Mesodermal cell (in vitro differentiated cells): ENCODE measurements around the gene ATP8B3.

ENCODE experiments used
- H3K27ac ChIP-seq: 2 replicates; pipeline ENCODE4 v1.7.0; 2013; ENCODE audit warnings: mild to moderate bottlenecking, low read depth, low read length, moderate library complexity; ENCODE audit not compliant: severe bottlenecking
- H3K36me3 ChIP-seq: 2 replicates; pipeline ENCODE4 v1.7.1; 2013; ENCODE audit warnings: mild to moderate bottlenecking, low read length, moderate library complexity; ENCODE audit not compliant: control insufficient read depth, insufficient read depth
- H3K4me1 ChIP-seq: one replicate; pipeline ENCODE4 v1.7.1; 2013; ENCODE audit warnings: mild to moderate bottlenecking, low read length; ENCODE audit not compliant: insufficient read depth, control insufficient read depth, poor library complexity, severe bottlenecking
- H3K4me3 ChIP-seq: 2 replicates; pipeline ENCODE4 v1.7.0; 2013; ENCODE audit warnings: low read length, control low read depth, mild to moderate bottlenecking; ENCODE audit not compliant: insufficient read depth, poor library complexity, severe bottlenecking; ENCODE audit errors: extremely low read depth
- H3K9me3 ChIP-seq: 2 replicates; pipeline ENCODE4 v1.7.1; 2013; ENCODE audit warnings: mild to moderate bottlenecking, low read length, moderate library complexity; ENCODE audit not compliant: control insufficient read depth
- WGBS, 2 experiments: methylation state at CpG; one replicate each; pipeline ENCODE4 v1.1.5; 2013; ENCODE audit warnings: missing lambda C conversion rate in 2 of 2; ENCODE audit not compliant: insufficient coverage in 2 of 2; 5-methylcytosine and 5-hydroxymethylcytosine counted together

ATP8B3 gene

DNA sequence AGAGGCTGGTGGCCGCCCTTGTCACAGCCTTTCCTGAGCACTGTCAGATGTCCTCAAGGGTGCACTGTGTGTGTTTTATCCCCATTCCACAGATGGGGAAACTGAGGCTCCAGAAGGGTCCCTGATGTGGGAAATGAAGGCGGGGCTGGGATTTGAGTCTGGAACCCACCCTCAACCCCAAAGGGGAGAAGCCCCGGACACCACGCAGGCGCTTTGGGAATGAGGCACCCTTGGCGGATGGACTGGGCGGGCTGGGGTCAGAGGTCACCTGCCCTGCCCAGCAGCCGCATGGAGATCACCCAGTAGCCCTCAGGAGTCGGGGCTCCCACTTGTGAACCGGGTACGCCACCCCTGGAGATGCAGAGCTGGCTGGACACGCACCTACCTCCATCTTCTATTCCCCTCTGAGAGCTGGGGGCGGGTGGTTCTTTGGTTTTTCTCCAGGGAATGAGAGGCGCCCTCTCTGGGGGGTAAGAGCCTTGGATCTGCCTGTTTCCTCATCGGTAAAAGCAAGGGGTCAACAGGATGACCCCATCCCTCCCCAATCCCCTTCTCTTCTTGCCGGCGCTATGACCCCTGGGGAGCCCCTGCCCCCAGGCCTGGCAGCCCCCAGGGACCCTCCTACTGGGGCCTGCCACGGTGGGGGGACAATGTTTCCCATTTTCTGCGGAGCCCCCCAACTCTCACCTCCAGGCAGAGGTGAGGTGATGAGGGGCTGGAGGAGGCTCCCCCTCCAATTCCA is 67.1 kb downstream of the ATP8B3 start:
- 11 to 28% methylated on average over 9 to 12 of the region's 19 CpGs for WGBS, 2 experiments
- Histone ChIP-seq H3K27ac (no peak overlapping the region), H3K9me3 (no peaks in the 10 kb centered on the region), H3K4me3 (peak overlapping the region; percentile 2), H3K4me1 (peaks cover 33% of the 10 kb centered on the region), H3K36me3 (no peaks in the 10 kb centered on the region)

DNA sequence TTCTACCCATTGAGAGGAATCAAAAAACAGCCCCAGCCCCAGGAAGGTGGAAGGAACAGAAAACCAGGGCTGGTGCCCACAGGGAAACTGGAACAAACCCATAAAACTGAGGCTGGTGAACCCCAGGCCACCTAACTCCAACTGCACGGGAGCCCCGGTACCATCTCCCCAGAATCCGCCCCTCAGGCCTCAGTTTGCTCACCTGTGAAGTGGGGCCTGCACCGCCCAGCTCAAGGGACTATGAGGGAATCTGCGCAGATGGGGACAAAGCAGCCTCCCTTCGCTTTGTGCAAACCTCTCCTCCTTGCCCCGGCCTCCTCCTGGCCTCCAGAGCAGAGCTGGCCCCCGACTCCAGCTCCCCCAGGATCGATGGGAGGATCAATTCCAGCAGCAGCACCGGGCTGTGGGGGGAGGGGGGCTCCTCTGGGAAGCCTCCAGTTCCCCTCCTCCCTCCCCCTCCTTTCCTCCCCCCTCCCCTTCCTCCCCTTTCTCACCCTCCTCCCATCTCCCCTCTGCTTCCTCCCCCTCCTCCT is 67.9 kb downstream of the ATP8B3 start:
- Histone ChIP-seq H3K36me3 (no peaks in the 10 kb centered on the region), H3K9me3 (no peaks in the 10 kb centered on the region), H3K4me3 (no peak overlapping the region), H3K27ac (no peak overlapping the region), H3K4me1 (peaks cover 33% of the 10 kb centered on the region)
- 69 to 81% methylated on average over 3 to 6 of the region's 10 CpGs for WGBS, 2 experiments

DNA sequence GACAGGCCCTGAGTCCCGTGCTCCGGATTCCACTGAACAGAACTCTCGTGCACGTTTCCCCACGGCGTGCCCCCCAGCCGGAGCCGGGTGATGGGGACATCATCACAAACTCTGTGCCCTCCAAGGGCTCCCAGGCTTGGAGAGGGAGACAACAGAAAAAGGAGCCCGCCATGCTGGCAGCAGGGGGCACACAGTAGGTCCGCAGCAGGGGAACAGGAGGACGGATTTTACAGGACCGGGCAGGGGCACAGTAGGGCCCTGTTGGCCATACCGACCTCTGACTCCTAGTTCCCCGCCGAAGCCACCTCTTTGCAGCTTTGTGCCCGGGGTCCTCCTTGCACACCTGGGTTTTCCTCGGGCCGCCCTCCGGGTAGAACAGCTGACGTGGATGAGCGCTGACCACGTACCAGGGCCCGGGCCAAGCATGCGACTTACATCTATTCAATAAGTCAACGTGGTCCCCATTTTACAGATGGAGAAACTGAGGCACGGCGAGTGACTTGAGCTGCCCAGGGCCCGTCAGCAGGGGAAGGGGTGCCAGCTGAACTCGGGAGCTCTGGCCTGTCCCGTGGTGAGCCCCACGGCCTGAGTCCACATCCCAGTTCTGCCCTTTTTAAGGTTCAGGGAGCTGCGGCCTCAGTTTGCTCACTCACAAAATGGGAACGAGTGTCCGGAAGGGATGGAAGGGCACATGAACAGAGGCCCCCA is 68.9 kb downstream of the ATP8B3 start:
- WGBS, 2 experiments, result 85 to 87% methylated on average over 30 to 34 of the region's 34 CpGs
- Histone ChIP-seq H3K4me3 (no peak overlapping the region), H3K4me1 (peaks cover 26% of the 10 kb centered on the region), H3K9me3 (no peaks in the 10 kb centered on the region), H3K36me3 (no peaks in the 10 kb centered on the region), H3K27ac (no peak overlapping the region)

DNA sequence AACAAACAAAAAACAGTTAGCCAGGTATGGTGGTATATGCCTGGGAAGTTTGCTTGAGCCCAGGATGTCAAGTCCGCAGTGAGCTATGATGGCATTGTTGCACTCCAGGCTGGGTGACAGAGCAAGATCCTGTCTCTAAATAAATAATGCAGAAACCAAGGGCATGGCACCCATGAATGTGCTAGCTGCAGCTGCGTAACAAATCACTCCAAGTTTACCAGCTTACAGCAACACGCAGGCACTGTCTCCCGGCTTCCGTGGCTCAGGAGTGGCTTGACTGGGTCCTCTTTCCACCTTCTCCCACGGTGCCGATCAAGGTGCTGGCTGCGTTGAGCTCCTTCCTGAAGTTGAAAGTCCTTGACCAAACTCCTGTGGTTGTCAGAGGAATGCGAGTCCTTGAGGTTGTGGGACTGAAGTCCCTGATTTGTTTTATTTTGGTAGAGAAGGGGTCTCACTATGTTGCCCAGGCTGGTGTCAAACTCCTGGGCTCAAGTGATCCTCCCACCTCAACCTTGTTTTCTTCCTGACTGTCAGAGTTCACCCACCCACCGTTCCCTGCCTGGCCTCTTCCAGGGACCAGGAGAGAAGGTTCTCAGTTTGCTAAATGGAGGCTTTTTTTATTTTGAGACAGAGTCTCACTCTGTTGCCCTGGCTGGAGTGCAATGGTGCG is 72.0 kb downstream of the ATP8B3 start:
- Histone ChIP-seq H3K9me3 (no peaks in the 10 kb centered on the region), H3K4me3 (no peak overlapping the region), H3K27ac (no peak overlapping the region), H3K36me3 (no peaks in the 10 kb centered on the region), H3K4me1 (peaks cover 5% of the 10 kb centered on the region)
- WGBS, 2 experiments, result 90 to 93% methylated on average over 7 to 11 of the region's 11 CpGs

DNA sequence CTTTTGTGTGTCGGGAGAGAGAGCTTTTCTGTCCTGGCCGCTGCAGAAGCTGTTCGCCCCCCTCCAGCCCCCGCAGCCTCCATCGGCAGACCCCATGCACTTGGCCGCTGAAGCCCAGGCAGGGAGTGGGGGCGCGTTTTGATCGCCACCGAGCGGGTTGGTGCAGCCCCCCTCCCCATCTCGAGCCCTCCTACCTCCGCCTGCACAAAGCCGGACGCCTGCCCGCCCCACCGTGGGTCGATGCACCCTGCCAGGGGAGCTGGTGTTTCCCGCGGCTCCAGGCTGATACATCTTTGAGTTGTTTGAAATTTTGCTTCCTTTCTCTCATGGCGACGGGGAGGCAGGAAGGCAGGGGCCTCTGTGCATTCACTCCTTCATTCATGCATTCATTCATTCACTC is 75.1 kb downstream of the ATP8B3 start:
- Histone ChIP-seq H3K36me3 (no peaks in the 10 kb centered on the region), H3K27ac (no peak overlapping the region), H3K9me3 (no peaks in the 10 kb centered on the region), H3K4me1 (no peaks in the 10 kb centered on the region), H3K4me3 (no peak overlapping the region)
- 67 to 71% methylated on average over 18 to 21 of the region's 22 CpGs for WGBS, 2 experiments

DNA sequence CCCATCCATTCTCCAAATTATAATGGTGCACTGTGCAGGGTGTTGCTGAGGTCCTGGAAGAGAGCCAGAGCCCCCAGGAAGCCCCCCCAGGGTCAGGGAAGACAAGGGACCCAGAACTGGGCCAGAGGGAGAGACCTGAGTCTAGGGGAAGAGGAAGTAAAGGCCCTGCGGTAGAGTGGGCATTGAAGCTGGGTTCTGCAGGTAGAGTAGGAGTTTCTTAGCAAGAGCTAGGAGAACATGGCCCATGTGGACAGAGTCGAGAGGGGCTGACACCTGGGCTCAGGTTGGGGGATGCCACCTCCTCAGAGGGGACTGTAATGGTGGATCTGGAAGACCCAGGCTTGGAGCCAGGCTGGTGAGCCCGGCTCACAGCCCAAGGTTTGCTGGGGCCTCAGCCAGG is 75.8 kb downstream of the ATP8B3 start:
- Histone ChIP-seq H3K4me3 (no peak overlapping the region), H3K27ac (no peak overlapping the region), H3K9me3 (no peaks in the 10 kb centered on the region), H3K4me1 (no peaks in the 10 kb centered on the region), H3K36me3 (no peaks in the 10 kb centered on the region)
- 56 to 63% methylated on average over 2 of the region's 3 CpGs for WGBS, 2 experiments

DNA sequence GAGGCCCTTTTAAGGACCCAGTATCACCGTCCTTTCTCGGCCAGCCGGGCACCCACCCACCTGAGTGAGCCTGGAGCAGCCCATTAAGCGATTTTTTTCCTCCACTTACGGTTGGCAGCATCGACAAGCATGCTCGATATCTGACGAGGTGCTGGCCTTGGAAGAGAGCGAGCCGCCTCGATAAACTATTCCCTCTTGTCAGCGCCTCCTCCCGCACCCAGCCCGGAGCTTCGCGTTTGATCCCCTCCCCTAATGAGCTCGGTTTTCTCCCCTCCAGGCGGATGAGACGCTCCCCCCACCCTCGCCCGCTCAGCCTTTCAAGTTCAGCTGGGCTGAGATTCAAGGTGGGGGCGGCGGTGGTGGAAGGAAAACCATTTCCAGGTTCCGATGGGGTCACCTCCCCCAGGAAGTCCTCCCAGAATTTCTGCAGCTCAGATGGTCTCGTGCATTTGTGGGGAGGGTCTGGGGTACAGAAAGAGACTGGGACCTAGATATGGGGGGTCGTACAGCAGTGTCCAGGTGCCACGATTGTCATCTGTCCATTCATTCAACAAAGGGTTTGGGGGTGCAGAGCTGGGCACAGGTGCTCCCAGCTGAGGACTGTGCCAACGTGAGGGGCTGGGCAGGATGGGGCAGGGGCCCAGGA is 77.6 kb downstream of the ATP8B3 start:
- no peaks in the 10 kb centered on the region for H3K4me1 ChIP-seq
- 19 to 31% methylated on average over 18 to 24 of the region's 28 CpGs for WGBS, 2 experiments
- H3K9me3 ChIP-seq, result no peaks in the 10 kb centered on the region
- H3K4me3 ChIP-seq, result no peak overlapping the region
- no peaks in the 10 kb centered on the region for H3K36me3 ChIP-seq
- H3K27ac ChIP-seq, result no peak overlapping the region
